ENCODE results near the gene RAP1GAP.

RAP1GAP gene

DNA sequence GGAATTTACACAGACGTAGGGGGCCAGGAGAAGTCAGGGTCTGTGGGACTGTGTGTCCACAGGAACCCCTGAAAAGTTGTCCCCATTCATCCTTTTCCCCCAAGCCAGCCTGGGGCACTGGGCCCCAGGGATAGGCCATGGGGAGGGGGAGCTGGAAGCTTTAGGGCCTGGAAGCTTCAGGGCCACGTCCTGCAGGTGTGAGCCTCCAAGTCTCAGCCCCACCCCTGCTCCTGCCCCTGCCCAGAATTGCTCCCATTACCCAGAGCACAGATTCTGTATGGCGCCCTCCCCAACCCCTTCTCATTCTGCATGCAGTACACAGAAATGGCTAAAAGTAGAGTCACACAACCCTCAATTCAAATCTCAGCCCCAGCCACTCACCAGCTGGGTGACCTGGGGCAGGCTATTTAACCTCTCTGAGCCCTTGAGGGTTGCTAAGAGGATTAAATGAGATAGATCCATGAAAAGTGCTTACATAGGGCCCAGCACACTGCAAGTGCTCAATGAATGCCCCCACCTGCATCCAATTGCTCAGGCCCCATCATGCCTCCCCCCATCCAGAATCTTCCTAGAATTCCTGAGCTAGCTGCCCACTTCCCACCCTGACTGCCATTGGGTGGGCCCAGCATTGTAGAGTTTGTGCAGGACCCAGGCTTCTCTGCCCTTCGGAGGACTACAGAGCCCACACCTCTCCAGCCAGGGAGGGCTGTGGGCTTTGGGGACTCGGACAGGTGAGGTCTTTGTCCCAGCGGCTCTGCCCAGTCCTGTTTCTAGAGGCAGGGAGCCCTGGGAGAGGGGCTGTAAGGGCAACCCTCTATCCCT lies 6.5 kb downstream of the RAP1GAP start:
- DNase-seq (no peak), ATAC-seq (no peak)

DNA sequence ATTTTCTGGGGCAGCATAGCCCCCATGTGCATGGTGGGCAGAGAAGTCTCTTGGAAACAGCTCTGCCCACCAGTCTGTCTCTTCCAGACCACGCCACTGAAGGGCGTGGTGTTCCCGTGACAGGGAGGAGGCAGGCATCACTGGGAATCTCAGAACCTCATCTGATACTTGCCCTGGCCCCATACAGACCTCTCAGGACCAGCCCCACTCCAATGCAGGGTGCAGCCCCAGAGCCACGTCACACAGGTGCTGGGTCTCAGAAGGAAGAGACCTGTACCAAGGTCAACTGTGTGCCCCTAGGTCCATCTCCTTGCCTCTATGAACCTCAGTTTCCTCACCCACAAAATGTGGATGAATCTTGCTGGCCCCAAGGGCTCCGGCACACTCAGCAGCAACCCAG lies 7.3 kb downstream of the RAP1GAP start:
- DNase-seq (no peak), ATAC-seq (no peak)

DNA sequence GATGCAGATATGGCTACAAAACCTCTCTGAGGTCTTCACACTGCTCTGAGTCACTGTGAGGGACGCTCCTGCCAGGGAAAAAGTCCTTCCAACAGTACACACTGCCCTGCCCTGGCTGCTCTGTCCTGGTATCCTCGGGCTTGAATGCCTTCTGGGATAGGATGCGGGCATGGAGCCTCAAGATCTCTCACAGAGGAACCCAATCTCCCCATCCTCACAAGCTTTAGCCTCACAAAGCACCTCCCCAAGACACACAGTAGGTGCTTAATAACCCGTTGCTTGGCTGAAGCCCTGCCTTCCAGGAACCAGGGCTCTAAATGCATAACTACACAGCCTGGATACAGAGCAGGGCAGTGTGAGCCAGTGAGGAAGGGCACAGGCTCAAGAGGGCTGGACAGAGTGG lies 9.2 kb downstream of the RAP1GAP start:
- DNase-seq (no peak), ATAC-seq (no peak)

DNA sequence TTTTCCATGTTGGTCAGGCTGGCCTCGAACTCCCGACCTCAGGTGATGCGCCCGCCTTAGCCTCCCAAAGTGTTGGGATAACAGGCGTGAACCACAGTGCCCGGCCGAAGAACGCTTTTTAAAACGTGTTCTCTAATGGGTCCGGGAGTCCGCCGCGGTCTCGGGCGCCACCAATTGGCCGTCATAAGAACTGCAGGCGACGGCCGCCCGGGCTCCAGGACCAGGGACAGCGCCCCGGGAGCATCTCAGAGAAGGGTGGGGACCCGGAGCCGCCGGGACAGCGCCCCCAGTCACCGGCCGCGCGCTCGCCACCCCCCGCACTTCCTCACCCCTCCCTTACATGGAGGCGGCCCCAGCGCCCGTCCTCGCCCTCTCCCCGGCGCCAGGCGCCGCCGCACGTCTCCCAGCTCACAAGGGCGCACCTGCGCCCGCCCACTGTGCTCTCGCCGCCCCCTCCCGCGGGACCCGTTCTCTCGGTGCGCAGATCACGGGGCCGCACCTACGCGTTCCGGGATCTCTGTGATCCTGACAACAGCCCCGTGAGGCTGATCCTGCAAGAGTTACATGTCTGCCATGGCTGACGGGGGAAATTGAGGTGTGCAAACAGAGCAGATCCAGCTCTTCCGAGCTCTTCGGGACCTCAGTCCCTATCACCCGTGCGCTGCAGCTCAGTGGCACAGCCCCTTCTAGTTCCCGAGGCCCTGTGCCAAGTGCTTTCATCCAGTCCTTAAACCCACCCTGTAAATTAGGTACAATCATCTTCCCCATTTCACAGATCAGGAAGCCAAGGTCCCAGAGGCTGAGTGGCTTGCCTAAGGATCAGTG lies 9.8 kb downstream of the RAP1GAP start:
- DNase-seq (peak; percentile 79), ATAC-seq (peak; percentile 77)

DNA sequence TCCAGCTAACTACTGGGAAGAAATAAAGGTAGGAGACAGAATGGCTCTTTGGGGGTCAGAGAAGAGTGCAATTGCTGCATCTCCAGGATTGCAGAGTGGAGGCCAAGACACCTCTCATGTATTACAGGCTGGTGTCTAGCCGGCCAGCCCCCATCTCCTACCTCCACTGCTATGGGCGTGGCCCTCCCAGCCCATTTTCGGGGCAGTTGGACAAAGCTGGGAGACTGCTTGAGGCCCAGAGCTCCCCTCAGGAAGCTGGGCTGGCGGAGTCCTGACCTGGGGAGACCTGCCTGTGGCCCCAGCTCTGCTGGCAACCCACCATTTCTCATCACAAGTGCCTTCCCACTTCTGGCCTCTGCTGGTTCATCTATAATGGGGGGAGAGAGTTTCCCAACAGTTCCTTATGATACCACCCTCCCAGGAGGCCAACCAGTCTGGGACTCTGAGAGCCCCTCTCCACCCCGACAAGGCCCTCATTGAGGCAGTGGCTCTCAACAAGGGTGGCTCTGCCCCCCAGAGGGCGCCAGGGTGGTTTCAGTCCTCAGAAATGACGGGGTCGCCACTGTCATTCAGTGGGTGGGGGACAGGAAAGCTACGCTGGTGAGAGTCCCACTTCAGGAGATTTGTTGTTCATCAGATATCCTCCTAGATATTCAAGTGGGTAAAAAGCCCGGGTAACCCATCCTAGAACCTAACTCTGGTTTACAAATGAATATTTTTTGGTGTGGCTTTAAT lies 11.5 kb downstream of the RAP1GAP start:
- DNase-seq = no peak
- ATAC-seq = no peak

DNA sequence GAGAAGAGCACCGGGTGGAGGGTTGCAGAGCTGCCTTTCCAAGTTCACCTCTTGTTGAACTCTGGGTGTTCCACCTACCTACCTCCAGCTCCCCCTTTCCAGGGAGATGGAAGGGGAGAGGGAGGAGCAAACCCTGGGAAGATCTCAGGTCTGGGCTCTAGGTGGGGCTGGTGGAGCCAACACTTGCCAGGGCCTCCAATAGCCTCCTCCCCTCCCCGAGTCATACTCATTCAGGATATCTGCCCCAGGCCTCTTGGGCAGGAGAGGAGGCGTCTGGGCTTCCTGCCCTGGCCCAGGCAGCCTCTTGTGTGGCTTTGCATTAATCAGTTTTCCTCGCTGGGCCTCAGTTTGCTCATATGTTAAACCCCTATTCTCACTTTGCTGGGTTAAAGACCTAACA lies 13.4 kb downstream of the RAP1GAP start:
- ATAC-seq (no peak), DNase-seq (no peak)

DNA sequence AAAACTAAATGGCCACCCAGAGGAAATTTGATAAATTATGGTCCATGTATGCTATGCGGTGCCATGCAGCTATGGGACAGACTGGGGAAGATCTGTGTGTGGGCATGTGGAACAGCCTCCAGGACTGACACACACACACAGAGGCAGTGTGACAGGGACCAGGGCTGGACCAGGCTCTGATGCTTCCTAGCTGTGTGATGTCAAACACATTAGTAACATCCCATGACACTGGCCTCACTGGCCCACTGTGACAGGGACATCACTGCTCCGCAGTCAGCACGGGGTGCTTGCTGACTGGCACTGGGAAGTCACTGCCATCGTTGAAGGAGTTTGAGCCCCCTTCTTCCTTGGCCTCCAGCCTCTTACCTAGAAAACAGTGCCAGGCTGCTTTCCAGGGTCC lies 13.9 kb downstream of the RAP1GAP start:
- ATAC-seq (no peak), DNase-seq (no peak)

DNA sequence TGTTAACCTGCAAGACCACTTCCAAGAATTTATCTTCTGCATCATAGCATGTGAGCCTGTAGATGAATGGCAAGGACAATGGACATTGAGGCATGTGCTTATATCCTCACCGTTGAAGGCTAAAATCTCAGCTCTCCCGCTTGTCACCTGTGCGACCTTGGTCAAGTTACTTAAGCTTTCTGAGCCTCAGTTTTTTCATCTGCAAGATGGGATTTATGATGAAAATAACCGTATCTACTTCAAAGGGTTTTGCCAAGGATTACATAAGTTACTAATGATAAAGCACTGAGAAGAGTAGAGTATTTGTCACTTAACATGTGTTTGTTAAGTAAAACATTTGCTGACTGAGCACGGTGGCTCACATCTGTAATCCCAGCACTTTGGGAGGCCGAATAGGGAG lies 14.9 kb downstream of the RAP1GAP start:
- no peak for ATAC-seq
- no peak for DNase-seq

DNA sequence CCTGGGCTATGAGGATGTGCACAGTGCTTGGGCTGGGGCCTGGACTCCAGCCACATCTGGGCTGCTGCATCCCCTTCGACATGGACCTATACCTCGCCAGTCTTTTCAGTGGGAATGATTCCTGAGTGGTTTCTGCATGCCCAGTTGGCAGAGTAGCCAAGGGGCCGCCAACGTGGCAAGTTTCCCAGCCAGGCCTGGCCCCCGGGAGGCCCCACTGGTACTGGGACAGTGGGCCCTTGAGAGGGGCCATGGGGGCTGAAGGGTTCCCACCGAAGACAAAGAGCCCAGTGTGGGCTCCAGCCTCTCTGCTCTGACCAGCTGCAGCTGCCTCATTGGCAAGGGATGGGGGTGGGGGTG lies 15.4 kb downstream of the RAP1GAP start:
- DNase-seq (no peak), ATAC-seq (no peak)

DNA sequence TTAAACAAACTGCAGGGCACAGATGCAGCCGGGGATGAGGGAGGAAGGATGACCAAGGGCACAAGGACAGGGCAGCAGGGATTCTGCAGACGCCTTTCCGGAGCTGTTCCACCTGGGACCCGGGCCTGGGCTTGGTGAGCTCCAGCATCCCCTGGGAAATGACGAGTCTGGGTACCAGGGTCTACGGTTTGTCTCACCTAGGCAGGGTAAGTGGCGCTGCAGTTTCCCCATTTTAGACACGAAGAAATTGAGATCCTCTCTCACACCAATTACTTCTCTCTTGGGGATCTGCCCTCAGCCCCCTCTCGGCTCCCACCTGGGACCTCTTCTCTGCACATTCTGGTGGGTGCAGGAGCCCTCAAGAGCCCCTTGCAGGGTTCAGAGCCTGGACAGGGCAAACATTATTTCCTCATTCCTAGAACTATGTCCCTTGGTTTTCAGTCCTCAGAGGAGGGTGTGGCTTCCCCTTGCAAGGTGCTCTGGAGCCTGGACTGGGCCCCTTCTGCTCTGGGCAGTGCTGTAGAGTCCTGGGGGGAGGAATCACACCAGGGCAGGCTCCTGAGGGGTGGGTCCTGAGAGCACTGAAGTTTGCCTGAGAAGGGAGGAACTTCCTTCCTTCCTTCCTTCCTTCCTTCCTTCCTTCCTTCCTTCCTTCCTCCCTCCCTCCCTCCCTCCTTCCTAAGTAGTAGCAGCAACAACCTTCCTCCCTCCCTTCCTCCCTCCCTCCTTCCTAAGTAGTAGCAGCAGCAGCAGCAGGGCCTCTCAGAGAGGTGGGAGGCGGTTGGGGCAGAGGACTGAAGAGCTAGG lies 16.0 kb downstream of the RAP1GAP start:
- DNase-seq (no peak), ATAC-seq (no peak)

DNA sequence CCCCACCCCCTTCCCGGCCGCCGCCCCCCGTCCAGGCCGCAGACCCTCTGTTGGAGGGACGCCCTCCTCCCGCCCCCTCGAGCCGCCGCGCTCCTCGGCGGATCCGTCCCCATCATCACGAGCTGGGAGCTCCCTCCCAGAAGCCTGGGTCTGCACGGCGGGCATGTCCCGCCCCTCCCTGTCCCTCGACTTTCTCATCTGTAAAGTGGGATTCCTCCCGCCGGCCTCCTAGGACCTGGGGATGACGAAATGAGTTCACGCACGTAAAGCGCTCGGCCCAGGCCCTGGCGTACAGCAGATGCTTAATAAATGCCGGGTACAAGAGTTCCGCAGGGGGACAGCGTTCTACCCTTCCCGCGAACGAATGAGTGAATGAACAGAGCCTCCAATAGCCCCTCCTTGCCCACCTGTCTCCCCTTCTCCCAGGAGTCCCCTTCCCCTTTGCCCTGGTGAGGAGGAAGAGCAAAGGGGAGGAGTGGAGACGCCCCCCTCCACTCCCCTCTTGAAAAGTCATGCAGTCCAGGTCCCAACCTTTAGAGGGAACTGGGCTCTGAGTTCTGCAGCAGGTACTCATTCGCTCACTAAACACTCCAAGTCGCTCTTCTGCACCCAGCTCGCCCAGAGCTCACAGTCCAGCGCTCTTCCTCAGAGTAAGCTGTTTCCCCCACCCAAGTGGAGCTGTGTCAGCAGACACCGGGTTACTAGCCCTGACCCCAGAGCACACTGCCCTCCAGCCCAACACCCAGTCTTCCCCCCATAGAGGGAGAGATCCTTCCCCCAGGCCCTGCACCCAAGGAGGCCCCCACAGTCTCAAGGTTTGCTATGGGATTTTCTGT lies 16.8 kb downstream of the RAP1GAP start:
- ATAC-seq (no peak), DNase-seq (no peak)

DNA sequence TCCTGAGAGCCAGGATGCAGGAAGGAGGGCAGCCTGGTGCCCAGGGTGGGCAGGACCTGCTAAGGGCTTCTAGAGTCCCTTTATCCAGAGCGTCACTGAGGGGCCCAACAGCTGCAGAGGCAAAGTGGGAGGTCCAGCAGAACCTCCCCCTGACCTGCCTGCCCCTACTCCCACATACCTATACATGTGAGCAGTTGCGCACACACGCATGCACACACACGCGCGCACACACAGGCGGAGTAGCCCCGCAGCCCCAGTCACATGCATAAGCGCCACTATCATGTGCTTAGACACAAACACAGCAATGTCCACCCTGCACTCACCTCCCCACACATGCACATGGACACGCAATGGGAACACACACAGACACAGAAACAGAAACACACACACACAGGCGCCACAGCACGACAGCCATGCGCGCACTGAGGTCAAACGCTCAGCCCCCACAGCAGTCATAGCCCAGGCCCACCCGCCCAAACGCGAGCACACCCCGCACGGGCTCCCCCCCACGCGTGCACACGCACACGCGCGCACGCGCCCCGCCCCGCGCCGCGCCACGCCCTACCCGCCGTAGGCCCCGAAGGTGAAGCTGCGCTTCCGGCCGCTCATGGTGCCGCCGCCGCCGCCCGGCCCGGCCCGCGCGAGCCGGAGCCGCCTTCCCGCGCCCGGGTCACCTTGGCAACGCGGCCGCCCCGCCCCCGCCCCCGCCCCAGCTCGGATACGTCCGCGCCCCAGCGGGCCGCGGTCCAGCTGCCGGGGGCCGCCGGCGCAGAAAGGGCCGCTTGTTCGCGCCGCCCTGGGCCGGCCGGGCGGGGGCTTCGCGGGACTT lies 17.7 kb downstream of the RAP1GAP start:
- ATAC-seq (peak; percentile 20), DNase-seq (peak; percentile 43)

DNA sequence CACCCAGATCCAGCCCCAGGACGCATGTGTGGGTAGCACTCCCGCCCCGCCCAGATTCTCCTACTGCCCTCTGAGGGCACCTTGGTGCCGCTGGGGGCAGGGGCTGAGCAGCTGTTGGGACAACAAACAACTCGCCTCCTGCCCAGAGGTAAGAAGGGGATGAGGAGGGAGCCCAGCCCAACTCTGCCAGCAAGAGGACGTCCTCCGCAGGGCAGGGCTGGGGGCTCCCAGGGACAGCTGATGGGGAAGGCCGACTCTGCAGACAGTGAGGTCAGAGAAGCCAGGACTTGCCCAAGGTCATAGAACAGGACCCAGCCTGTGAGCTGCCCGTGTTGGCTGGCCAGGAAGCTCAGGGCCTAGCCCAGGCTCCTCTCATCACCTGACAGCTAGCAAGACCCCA lies 18.8 kb downstream of the RAP1GAP start:
- DNase-seq (no peak), ATAC-seq (no peak)

DNA sequence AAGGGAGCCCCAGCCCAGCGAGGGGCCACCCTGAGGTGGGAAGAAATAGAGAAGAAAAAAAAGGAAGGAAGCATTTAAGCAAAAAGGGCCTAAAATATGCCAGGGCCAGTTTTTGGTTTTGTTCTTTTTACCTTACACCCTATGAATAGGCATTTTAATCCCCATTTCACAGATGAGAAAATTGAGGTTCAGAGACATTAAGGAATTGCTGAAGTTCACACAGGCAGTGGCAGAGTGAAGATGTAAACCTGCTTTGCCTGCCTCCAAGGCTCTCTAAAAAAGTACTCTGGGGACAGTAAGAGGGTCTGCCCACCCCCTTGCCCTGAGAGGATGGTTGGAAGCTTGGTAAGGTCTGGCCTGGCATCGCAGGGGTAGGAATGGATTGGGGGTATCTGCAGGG lies 19.8 kb downstream of the RAP1GAP start:
- ATAC-seq (no peak), DNase-seq (no peak)

DNA sequence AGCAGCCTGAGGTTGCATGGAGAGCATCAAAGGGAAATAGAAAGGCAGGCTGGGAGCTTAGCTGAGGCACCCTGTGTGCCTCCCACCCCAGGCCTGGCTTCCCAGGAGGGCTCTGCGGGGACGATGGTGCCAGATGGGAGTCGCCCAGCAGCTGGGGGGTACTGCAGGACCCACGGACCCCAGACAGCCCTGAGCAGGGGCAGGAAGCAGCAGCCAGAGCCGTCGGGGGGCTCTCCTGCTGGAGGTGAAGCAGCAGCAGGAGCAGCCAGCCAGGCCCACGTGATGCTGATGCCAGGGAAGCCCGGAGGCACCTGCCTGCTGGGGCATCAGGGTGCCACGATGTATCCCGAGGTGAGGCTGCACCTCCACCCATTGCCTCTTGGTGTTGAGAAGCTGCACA lies 20.4 kb downstream of the RAP1GAP start:
- DNase-seq = no peak
- ATAC-seq = no peak

DNA sequence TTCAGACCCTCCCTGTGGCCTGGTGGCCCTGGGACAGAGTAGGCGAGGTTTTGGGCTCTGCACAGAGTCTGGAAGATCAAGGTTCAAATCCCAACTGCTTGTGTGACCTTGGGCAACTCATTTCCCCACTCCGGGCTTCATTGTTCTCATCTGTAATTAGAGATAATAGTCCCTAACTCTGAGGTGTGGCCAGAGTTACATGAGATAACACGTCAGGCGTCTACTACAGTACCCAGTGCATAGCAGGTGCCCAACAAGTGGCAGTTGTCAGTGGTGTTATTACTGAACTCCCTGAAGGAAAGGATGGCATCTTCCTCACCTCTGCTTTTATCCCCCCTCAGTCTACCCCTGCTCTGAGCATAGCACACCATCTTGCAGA lies 20.8 kb downstream of the RAP1GAP start:
- no peak for DNase-seq
- ATAC-seq = no peak

DNA sequence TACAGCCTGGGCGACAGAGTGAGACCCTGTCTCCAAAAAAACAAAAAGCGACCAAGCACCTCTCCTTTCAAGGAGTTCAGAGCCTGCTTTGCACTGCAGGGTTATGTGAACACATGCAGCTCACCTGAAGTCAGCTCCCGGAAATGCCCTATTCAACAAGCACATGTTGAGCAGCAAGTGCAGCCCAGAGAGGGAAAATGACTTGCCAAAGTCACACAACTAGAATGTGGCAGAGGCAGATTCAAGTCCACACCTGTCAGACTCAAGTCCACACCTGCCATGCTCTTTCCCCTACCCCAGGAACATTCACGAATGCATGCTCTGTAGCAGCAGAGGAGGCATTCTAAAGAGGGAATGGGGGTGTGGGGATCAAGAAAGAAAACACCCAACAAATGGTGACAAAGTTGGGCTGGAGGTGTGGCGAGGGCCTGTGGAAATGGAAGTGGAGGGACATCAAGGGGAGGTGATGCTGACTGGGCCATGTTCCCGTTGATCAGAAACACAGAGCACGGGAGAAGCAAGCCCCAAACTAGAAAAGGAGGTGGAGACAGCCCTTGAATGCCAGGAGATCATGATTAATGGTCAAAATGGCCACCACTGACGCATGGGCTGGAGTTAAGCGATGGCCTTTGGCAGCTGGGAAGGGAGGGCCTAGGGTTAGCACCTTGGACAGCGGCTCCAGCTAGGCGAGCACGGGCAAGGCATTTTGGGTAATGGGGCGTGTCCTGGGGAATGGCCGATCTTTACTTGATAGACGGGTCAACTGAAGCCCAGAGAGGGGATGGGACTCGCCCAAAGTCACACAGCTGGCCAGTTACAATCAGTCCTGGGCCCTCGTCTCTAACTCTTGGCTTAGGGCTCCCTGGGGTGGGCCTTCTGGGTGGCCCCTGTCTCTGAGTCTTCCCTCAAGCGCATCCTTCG lies 21.5 kb downstream of the RAP1GAP start:
- ATAC-seq = no peak
- peak; percentile 67 for DNase-seq

DNA sequence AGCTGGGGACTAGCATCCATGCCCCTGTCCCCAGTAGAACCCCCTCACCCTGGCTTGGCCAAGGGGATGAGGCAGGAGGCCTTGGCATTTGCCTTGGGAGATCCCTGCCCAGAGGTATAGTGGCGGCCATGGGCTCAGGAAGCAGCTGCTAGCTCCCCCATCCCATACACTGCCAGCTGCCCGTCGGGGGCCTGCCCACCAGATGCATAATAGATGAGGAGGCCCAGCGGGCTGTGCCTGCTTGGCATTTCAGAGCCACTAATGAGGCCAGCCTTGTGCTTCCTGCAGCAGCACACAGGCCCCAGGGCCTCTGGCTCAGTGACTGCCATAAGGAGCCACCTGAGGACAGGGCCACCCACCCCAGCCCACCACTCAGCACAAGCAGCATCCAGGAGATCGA lies 23.6 kb downstream of the RAP1GAP start:
- no peak for ATAC-seq

DNA sequence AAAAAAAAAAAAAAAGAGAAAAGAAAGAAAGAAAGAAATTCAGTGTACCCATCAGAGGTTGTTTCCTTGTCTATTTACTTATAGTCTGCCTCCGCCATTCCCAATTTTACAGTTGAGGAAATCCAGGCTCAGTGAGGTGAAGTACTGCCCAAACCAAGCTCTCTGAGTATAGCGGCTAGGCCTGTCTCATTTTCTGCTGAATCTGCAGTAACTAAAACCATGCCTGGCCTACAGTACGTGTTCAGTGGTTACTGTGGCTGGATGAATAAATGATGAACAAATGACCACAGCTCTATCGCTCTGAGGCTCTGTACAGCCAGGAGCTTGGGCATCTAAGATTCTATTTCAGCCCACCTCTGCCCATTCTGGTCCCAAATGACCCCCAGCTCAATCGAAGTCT lies 24.3 kb downstream of the RAP1GAP start:
- DNase-seq (no peak), ATAC-seq (no peak)

More for the DNA sequence above, 23.6 kb downstream of the RAP1GAP start:
- no peak for DNase-seq
